GM19372 (cell line): Measurements from ENCODE around the gene ESYT3.
A peak's percentile ranks its signal among the peaks of the same experiment; 100 is the strongest.

Experiments
- ATAC-seq: cut with Tn5 transposase; IDR thresholded peaks from one replicate; pipeline ENCODE4 v1.9.1; 2021; ENCODE audit warnings: mild to moderate bottlenecking, low read depth, moderate library complexity; ENCODE audit not compliant: unreplicated experiment

The ESYT3 gene, protein sequence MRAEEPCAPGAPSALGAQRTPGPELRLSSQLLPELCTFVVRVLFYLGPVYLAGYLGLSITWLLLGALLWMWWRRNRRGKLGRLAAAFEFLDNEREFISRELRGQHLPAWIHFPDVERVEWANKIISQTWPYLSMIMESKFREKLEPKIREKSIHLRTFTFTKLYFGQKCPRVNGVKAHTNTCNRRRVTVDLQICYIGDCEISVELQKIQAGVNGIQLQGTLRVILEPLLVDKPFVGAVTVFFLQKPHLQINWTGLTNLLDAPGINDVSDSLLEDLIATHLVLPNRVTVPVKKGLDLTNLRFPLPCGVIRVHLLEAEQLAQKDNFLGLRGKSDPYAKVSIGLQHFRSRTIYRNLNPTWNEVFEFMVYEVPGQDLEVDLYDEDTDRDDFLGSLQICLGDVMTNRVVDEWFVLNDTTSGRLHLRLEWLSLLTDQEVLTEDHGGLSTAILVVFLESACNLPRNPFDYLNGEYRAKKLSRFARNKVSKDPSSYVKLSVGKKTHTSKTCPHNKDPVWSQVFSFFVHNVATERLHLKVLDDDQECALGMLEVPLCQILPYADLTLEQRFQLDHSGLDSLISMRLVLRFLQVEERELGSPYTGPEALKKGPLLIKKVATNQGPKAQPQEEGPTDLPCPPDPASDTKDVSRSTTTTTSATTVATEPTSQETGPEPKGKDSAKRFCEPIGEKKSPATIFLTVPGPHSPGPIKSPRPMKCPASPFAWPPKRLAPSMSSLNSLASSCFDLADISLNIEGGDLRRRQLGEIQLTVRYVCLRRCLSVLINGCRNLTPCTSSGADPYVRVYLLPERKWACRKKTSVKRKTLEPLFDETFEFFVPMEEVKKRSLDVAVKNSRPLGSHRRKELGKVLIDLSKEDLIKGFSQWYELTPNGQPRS

DNA sequence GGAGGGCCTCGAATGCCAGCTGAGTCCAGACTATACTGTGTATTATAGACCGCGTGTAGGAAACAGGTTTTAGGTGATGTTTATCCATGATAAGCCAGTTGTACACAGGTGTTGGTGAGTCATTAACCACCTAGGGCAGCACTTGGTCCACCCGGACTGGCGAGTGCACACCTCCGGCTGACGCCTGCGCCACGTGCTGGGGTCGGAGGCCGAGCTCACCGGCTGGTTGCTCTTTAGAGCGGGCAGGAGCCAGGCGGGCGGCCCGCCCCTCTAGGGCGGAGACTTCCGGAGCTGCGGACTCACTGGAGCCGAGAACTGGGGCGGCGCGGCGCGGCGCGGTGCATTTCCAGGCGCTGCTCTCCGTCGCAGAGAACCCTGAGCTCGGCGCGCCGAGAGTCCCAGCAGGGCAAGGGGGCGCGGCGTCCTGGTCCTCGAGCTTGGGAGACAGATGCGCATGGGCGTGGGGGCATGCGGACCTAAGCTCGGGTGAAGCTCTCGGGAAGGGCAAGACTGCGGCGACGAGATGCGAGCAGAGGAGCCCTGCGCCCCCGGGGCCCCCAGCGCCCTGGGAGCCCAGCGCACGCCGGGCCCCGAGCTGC lies at the start of gene ESYT3:
Gene ESYT3 (plus strand): TSS at position 341 of the 599 bp plus-strand sequence. CDS start 183 bp downstream, at position 524.
- peak; percentile 80 for ATAC-seq

DNA sequence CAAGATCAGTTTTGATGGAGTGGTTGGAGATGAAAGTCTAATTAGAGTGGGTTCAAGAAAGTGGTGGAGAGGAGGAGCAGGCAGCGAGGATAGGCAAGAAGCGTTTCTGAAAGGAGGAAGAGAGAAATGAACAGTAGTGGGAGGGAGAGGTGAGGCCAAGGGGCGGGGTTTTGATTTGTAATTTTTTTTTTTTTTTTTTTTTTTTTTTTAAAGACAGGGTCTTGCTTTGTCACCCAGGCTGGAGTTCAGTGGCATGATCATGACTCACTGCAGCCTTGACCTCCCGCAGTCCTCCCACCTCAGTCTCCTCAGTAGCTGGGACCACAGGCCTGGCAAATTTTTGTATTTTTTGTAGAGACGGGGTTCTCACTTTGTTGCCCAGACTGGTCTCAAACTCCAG lies 49.4 kb upstream of the ESYT3 start:
- ATAC-seq, result no peak

DNA sequence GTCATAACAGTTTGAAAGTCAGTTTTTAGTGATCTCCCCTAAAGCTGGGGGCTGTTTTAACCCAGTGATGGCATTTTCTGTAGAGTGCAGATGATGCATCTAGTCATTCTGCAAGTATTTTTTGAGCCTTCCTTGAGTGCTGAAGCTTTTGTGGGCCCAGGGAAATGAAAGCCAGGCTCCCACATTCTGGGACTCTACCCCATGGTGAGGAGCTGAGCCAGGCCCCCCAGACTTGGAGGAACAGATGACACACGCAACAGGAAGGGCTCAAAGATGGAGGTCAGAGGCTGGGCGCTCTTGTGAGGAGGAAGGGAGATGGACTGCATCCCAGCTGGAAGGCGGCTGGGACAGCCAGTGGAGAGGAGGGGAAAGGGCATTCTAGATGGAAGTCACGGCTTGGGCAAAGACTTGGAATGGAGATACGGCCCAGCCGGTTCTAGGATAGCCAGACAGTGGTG lies 45.2 kb upstream of the ESYT3 start:
- no peak for ATAC-seq

DNA sequence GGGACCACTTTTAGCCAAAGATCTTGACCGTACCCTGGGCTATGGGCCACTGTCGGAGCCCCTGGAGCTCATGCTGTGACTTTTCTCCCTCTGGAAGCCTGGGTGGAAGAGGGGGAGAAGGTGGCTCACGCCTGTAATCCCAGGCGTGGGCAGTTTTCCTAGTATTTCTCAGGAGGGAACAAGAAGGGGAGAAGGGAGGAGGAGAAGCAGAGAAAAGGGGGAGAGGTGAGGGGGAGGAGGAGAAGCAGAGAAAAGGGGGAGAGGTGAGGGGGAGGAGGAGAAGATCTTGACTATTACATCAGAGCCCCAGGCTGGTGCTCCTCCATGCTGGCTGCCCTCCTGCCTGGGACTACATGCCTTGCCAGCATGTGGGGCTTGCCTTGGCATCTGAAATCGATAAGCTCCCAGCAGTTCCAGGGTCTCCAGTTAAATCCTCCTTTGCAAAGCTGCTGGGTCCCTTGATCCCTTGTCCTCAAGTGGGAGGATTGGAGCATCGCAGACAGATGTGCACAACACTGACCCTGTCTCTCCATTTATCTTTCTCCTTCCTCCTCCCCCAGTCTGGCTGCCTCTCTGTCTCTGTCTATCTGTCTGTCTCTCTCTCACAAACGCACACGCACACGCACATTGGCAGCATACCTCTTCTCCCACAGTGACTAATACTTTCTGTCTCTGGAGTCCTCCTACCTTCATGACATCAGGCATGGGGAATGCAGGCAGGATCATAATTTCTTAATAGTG lies 44.4 kb upstream of the ESYT3 start:
- ATAC-seq, result no peak

DNA sequence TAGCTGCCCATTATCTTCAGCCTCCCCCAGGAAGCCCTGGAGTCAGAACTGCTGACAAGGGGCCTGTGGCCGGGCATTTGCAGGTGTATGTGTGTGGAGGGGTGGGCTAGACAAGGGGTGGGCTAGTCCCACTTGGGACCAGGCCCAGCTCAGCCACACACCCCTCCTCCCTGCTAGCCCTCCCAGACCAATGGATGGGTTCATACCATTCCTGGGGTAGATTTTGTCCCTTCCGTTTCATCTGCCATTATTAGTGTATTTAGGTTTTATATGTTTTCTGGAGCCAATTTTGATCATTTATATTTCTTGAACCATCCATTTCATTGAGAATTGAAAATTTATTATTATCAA lies 43.9 kb upstream of the ESYT3 start:
- ATAC-seq, result no peak

DNA sequence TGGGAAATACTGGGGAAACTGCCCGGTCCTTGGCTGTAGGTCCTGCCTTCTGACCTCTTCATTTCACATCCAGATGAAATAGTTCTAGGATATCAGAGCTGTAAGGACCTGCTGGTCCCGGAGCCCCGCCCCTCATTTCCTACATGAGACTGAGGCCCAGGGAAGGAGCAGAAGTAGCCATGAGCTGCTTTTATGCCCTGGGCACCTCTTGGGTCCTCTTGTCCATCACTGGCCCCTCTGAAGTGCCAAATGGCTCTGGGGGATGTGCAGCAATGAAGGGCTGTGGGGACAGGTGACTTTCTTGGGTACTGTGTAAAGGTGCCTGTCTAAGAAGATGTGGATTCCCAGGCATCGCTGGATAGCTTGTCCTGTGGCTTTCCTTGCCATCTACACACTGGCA lies 40.3 kb upstream of the ESYT3 start:
- no peak for ATAC-seq

DNA sequence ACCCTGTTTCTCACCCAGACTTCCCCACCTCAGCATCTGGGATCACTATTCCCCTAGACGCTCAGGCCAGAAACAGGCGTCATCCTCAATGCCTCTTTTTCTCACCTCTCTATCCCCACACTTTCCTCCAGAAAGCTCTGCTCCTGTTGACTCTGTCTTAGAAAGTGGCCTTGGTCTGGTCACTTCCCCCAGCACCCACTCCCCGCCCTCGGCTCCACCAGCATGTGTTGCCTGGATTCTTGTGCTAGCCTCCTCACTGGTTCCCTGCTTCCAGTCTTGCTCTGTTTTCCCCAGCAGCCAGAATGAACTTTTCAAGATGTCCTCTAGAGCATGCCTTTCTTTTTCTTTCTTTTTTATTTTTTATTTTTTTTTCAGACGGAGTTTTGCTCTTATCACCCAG lies 39.7 kb upstream of the ESYT3 start:
- no peak for ATAC-seq

DNA sequence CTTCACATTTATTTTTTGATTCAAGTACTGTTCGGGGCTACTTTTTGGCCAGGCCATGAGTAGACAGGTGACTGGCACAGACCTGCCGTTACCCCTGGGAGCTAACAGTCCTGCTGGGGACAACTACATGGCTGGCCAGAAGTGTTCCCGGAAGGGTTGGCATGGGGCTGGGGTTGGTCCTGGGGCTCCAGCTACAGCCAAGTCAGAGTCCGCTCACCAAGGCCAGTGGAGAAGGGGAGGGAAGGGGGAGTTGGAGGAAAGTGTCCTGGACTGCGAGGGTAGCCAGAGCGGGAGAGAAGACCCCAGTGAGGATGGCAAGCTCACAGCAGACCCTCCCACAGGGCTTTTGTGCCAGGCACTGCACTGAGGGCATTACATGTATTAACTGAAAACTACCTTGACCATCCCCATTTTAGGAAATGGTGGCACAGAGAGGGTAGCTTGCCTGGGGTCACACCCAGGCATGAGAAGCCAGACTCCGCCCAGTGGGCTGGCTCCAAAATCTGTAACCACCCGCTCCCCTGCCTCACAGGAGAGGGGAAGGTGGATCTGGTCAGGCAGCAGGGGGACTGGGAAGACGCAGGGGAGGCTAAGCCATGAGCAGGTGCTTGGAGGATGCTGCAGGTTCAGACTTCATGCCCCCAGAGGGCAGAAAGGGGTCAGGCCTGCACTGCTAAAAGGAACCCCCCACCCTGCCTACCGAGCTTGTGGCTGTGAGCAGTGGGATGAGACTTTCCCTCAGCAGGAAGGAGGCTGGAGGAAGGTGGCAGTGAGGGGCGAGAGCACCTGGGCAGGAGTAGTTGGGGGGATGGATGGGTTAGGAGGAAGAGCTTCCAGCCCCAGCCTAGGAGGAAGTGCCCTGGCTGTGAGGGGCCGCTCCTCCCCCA lies 38.3 kb upstream of the ESYT3 start:
- no peak for ATAC-seq

DNA sequence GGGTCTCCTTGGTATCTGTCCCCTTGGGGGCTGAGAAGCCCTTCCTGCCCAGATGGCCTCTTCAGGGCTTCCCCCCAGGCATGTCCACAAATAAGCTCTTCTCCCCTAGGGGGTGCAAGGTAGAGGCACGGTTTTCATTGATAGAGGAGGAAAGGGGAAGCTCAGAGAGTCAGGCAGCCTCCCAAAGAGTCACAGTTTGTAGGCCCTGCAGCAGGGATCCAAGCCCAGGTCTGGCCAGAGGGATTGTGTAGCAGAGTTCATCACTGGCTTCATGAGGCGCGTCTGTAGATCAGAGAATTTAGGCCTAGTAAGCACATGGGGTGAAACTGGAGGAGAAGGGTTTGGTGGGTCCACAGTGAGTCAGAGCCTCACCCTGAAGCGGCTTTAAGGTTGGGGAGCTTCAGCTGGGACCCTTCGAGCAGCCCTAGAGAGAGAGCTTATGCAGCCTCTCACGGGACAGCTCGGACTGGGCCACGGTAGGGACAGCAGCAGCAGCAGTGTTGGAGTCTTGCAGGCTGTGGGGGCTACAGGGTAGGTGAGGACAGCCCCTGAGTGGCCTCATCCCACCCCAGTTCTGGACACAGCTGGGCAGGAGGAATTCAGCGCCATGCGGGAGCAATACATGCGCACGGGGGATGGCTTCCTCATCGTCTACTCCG lies 37.5 kb upstream of the ESYT3 start:
- ATAC-seq, result no peak

DNA sequence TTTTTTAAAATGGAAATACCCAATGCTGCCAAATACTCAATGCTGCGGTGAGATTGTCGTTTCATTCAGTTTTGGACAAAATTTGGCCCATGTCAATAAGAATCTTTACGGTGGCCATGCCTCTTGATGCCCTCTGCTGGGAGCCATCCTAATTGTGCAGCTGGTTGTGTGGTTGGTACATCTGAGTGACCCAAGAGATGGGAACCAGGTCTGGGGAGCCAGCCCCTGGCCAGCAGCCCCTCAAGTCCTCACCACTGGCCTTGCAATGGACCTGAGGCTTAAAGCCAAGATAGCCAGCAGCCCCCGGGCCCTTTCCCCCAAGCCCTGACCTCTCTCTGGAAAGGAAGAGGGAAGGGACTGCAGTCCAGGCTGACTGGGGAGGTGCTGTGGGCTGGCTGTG lies 36.4 kb upstream of the ESYT3 start:
- no peak for ATAC-seq

DNA sequence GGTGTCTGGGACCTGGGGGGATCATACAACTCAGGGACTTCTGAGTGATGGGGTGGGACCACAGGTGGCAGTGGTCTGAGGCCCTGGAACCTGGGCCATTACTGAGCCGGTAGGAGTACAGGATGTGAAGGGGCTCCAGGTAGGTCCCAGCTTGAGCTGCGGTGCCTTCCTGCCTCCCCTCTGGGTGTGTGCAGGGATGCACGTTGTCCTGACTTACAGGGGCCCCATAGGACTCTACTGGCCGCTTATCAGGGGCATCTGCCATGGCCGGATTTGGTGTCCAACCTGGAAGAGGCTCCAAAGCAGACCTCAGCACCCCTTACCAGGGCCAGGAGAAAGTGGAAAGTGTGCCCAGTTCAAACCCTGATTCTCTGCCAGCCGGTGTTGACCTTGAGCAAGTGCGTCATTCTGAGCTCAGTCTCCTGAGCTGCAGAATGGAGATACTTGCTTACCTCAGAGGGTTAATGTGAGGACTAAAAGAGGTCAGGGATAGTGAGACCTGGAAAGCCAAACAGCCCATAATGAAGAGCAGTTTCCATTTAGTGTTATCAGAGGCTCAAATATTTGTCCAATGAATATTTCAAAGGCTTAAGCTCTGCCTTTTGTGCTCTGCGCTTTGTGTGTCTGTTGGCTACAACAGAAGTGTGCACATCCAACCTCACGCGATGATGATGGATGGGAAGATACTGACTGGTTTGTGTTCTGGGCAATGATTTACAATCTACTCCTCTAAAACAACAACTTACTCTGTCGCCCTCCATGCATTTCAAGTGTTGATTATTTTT lies 35.4 kb upstream of the ESYT3 start:
- no peak for ATAC-seq

DNA sequence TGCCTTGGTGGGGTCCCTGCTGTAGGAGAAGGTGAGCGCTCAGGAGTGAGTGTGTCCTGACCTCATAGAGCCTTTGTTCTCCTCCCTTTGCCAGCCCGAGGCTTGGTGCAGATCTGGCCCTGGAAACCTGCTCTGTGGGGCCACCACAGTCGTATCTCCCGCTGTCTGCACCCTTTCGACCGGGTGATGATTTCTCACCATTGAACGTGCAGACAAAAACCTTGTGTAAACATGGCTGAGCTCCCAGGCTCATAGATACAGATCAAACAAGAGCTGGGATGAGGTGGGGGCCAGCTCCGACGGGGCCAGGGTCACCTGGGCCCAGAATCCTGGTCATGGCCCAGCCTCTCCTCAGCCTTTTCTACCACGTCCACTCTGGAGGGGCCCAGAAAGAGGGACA lies 34.6 kb upstream of the ESYT3 start:
- no peak for ATAC-seq

DNA sequence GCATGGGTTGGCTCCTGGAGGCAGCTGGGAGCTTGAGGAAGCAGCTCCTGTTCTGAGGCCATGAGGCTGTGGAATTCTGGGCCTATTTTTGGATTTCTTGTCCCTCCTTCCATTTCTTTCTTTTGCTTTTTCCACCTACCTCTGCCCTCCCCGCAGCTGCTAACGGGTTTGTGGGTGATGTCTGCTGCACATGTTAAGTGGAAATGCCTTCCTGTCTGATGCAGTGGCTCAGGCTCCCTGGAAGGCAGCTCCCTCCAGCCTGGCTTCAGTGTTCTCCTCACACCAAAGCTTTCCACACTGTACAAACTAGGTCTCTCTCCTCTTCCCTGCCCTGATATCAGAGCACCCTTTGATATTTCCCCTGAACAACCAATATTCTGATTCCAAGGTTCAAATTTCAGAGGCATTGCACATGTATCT lies 33.8 kb upstream of the ESYT3 start:
- no peak for ATAC-seq

DNA sequence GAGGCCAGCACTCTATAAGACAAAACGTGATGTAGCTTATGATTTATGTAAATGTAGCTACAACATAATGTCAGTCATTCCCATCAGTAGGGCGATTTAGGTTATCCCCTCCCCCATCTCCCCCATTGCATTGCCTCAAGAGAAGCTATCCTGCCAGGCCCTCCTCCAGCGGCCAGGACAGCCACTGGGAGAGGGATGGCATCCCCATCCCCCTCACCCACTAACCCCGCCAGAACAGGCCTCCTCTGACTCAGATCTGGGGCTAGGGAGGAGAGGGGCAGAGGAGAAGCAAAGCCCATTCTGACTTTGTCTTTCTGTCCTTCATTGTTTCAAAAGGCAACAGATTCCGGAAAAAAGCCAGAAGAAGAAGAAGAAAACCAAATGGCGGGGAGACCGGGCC lies 32.6 kb upstream of the ESYT3 start:
- ATAC-seq, result no peak

DNA sequence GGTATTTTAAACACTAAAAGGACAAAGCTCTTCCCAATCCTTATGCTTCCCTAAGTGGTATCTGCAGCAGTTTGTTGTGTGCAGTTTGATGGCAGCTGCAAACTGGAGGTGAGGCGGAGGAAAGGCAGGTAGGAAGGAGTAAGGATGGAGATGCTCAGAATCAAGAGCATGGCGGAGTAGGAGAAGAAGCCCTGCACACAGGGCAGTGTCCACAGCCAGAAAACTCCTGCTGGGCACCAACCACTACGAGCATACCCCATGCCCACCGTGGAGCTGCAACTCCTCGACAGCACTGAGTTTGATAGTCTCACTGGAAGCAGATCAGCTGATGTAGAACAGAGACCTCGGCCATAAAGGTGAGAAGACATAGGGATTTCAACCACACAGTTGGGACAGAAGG lies 30.3 kb upstream of the ESYT3 start:
- no peak for ATAC-seq

DNA sequence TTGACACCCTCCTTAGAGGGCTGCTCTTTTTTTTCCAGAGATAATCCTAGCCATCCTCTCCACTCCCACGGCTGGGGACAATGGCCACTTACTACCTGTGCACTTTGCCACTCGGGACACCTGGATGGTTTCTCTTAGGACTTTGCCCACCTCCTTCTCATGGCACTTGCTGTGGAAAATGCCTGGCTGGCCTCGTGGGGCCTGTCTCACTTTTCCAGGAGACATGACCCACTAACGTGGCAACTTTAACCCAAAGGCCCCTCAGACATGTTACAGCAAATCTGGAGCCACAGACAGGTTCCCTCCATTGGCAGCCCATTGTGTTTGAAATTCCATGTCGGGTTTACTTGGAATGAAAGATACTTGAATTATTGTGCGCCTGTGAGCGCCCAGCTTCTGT lies 29.4 kb upstream of the ESYT3 start:
- ATAC-seq, result no peak

DNA sequence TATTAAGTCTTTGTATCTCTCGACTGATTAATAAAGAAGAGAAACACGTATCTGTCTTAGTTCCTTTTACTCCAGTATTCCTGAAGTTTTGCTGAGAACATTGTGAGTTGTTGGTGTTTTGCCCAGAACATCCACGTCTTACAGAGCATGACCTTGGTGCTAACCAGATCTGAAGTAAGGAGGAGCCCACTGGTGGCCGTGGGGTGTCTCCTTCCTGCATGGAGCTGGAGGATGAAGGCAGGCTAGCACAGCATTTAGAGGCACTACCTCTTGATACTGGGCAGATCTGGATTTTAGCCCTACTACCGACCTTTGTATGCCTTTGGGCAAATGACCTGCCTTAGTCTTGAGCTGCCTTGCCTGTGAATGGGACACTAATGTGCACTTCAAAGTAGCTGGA lies 28.9 kb upstream of the ESYT3 start:
- ATAC-seq, result no peak

DNA sequence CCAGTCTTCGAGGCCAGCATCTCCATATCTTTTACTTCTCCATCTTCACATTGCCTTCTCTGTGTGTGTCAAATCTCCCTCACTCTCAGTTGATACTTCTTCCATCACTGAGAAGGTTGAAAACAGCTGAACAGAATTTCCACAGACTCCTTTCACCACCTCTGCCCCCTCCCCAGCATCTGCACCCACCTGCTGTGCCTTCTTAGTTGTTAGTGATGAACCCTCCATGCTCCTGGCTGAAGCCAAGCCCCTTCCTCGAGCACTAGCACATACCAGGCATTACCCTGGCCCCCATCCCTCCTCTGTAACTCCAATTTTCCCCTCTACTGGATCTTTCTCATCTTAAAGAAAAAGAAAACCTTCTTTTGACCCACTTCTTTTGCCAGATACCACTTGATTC lies 27.8 kb upstream of the ESYT3 start:
- ATAC-seq, result no peak
